ENCODE data around the gene CYP4F8. TPM values are rescaled to one million over a fixed set of nuclear protein-coding genes. Genes with fewer than 3 reads are reported as not detected.
"Not testable (repeated sequence)": the region's sequence is repeated elsewhere in the genome, so short reads cannot be mapped to it uniquely, and the experiment has no call there.

CYP4F8 gene
- total and polyA plus RNA-seq, 2 donors (not counting 1 experiment from before 2014, with no cell fraction given) = not detected

DNA sequence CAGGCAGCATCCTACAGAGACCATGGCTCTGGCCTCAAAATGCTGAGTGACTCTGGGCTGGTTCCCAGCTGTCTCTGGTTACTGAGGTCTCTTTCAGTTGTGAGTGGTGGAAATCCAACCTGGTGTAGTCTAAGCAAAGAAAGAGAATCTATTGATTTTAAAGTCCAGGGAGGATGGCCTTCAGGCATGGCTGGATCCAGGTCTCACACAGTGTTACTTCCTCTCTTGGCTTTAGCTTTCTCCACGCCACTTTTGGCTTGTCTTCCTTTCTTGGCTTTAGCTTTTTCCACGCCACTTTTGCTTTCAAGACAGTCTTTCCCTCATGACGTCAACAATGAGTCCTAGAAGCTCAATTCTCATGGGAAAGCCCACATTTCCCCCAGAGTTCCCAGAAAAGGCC lies 29.8 kb downstream of the CYP4F8 start:
- no peak overlapping the region for H3K27ac Mint-ChIP-seq
- Histone ChIP-seq H2AFZ (ENCODE audit: insufficient read depth, low read depth, low read length, poor library complexity, severe bottlenecking) (no peak overlapping the region), H4K20me1 (ENCODE audit: control insufficient read depth, insufficient read depth, low read length, poor library complexity, severe bottlenecking) (no peaks in the 10 kb centered on the region), H3K36me3 (replicated peaks in 1 of 2; ENCODE audit: control extremely low read depth in 1 of 2, control insufficient read depth in 1 of 2, extremely low read depth in 1 of 2, insufficient read depth in 2 of 2, low read length in 1 of 2) (no peaks in the 10 kb centered on the region), H3K79me2 (ENCODE audit: control insufficient read depth, insufficient read depth, low read length) (no peaks in the 10 kb centered on the region), H3K4me2 (replicated peaks; ENCODE audit: low read depth, low read length, poor library complexity, severe bottlenecking) (no peak overlapping the region), H3K4me1 (ENCODE audit: control insufficient read depth in 2 of 2, insufficient read depth in 2 of 2, low read length in 2 of 2) (peaks cover 3 to 16% of the 10 kb centered on the region in 2 donors), H3K4me3 (ENCODE audit: control extremely low read depth in 1 of 5, extremely low read depth in 1 of 5, insufficient read depth in 1 of 5, low read depth in 2 of 5, low read length in 4 of 5) (no peak overlapping the region), H3K27me3 (replicated peaks in 1 of 4; ENCODE audit: control extremely low read depth in 1 of 4, control insufficient read depth in 3 of 4, insufficient read depth in 4 of 4, low read length in 3 of 4) (peaks cover 0 to 19% (median 0%) of the 10 kb centered on the region in 4 experiments), H3K9ac (ENCODE audit: low read length) (no peak overlapping the region), H3K9me3 (ENCODE audit: control extremely low read depth in 1 of 3, control insufficient read depth in 2 of 3, insufficient read depth in 1 of 3, low read length in 2 of 3) (peaks cover 0 to 14% (median 0%) of the 10 kb centered on the region in 3 donors), H3K27ac (ENCODE audit: low read length in 2 of 2) (no peak overlapping the region)
- H3K4me3 Mint-ChIP-seq = no peak overlapping the region
- peaks cover 19% of the 10 kb centered on the region for H3K27me3 Mint-ChIP-seq
- ChIA-PET CTCF (interaction anchor here (0.7 kb wide), 1 partner anchor 13 kb away, joined by 3 read pairs; no protein-coding TSS in a partner anchor), POLR2A (no interaction called here)
- no peak for ATAC-seq (ENCODE audit: low read depth)
- TF ChIP-seq, protein P1, sequence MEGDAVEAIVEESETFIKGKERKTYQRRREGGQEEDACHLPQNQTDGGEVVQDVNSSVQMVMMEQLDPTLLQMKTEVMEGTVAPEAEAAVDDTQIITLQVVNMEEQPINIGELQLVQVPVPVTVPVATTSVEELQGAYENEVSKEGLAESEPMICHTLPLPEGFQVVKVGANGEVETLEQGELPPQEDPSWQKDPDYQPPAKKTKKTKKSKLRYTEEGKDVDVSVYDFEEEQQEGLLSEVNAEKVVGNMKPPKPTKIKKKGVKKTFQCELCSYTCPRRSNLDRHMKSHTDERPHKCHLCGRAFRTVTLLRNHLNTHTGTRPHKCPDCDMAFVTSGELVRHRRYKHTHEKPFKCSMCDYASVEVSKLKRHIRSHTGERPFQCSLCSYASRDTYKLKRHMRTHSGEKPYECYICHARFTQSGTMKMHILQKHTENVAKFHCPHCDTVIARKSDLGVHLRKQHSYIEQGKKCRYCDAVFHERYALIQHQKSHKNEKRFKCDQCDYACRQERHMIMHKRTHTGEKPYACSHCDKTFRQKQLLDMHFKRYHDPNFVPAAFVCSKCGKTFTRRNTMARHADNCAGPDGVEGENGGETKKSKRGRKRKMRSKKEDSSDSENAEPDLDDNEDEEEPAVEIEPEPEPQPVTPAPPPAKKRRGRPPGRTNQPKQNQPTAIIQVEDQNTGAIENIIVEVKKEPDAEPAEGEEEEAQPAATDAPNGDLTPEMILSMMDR (IDR thresholded peaks at IDR 0.05) = no peak
- TF ChIP-seq EZH2 (IDR thresholded peaks at IDR 0.05; ENCODE audit: borderline replicate concordance, insufficient read depth, low read depth, low read length, poor library complexity, severe bottlenecking) = no peak
- DNase-seq = no peak
- H3K4me1 Mint-ChIP-seq = peaks cover 5% of the 10 kb centered on the region
- whole genome bisulfite sequencing (ENCODE audit: insufficient coverage) = 64% methylated on average over 3 of the region's 3 CpGs
- intact Hi-C loops (cut with micrococcal nuclease) = no loop called here
- no peaks in the 10 kb centered on the region for H3K9me3 Mint-ChIP-seq (ENCODE audit: insufficient read depth)

DNA sequence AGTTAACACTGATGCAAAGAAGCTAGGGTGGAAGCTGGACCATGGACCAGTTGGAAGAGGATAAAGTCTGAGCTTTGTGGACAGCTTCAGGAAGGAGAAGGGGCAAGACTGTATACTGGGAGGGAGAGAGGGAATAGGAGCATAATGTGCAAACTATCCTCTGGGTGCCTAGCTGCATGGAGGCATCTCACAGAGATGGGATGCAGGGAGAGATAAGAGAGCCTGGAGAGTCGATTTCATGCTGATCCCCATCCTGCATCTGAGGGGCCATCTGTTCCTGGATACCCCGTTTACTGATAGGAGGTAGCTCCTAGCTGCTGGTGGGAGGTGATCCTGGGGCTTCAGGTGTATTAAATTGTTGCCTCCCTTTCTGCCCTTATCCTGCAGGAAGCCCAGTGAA lies 34.5 kb downstream of the CYP4F8 start:
- H4K20me1 ChIP-seq (ENCODE audit: control insufficient read depth, insufficient read depth, low read length, poor library complexity, severe bottlenecking) = no peaks in the 10 kb centered on the region
- intact Hi-C loops (cut with micrococcal nuclease) = no loop called here
- Mint-ChIP-seq H3K4me3 (no peak overlapping the region), H3K4me1 (no peaks in the 10 kb centered on the region), H3K27me3 (peaks cover 31% of the 10 kb centered on the region), H3K9me3 (ENCODE audit: insufficient read depth) (no peaks in the 10 kb centered on the region), H3K27ac (no peak overlapping the region)
- no CpG with 5 or more reads among the region's 2 CpGs for WGBS (ENCODE audit: insufficient coverage)
- no peak overlapping the region for H3K4me3 ChIP-seq (ENCODE audit: control extremely low read depth in 1 of 5, extremely low read depth in 1 of 5, insufficient read depth in 1 of 5, low read depth in 2 of 5, low read length in 4 of 5)
- H3K9me3 ChIP-seq (ENCODE audit: control extremely low read depth in 1 of 3, control insufficient read depth in 2 of 3, insufficient read depth in 1 of 3, low read length in 2 of 3) = peaks cover 0 to 6% (median 0%) of the 10 kb centered on the region in 3 donors
- peaks cover 0 to 17% (median 0%) of the 10 kb centered on the region in 4 experiments for H3K27me3 ChIP-seq (replicated peaks in 1 of 4; ENCODE audit: control extremely low read depth in 1 of 4, control insufficient read depth in 3 of 4, insufficient read depth in 4 of 4, low read length in 3 of 4)
- H3K79me2 ChIP-seq (ENCODE audit: control insufficient read depth, insufficient read depth, low read length) = no peaks in the 10 kb centered on the region
- no peak overlapping the region for H2AFZ ChIP-seq (ENCODE audit: insufficient read depth, low read depth, low read length, poor library complexity, severe bottlenecking)
- POLR2A ChIA-PET = no interaction called here
- H3K4me1 ChIP-seq (ENCODE audit: control insufficient read depth in 2 of 2, insufficient read depth in 2 of 2, low read length in 2 of 2) = no peaks in the 10 kb centered on the region
- DNase-seq = no peak
- no peaks in the 10 kb centered on the region for H3K36me3 ChIP-seq (replicated peaks in 1 of 2; ENCODE audit: control extremely low read depth in 1 of 2, control insufficient read depth in 1 of 2, extremely low read depth in 1 of 2, insufficient read depth in 2 of 2, low read length in 1 of 2)
- H3K27ac ChIP-seq (ENCODE audit: low read length in 2 of 2) = no peak overlapping the region
- no peak for ATAC-seq (ENCODE audit: low read depth)
- no peak for TF ChIP-seq EZH2 (IDR thresholded peaks at IDR 0.05; ENCODE audit: borderline replicate concordance, insufficient read depth, low read depth, low read length, poor library complexity, severe bottlenecking)
- TF ChIP-seq, protein P1 (IDR thresholded peaks at IDR 0.05) = no peak
- CTCF ChIA-PET = no interaction called here
- H3K9ac ChIP-seq (ENCODE audit: low read length) = no peak overlapping the region
- no peak overlapping the region for H3K4me2 ChIP-seq (replicated peaks; ENCODE audit: low read depth, low read length, poor library complexity, severe bottlenecking)

DNA sequence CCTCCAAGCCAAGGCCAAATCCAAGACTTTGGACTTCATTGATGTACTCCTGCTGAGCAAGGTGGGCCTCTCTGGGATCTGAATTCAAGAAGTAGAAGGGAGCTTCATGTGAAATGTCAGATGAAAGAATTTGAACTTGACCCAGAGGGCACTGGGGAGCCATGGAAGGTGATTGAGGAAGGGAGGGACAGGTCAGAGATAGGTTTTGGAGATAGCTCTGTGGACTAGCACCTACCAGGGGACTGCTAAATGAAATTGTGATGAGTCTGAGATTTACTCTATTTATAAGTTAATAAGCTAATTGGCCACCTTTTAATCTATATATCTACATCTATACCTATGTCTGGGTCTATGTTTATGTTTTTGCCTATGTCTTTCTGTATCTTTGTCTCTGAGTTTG lies 35.1 kb downstream of the CYP4F8 start:
- H3K9ac ChIP-seq (ENCODE audit: low read length); ATAC-seq (ENCODE audit: low read depth); H3K4me2 ChIP-seq (replicated peaks; ENCODE audit: low read depth, low read length, poor library complexity, severe bottlenecking); H3K4me1 ChIP-seq (ENCODE audit: control insufficient read depth in 2 of 2, insufficient read depth in 2 of 2, low read length in 2 of 2); H4K20me1 ChIP-seq (ENCODE audit: control insufficient read depth, insufficient read depth, low read length, poor library complexity, severe bottlenecking); H3K79me2 ChIP-seq (ENCODE audit: control insufficient read depth, insufficient read depth, low read length); H3K4me1 Mint-ChIP-seq; H3K36me3 ChIP-seq (replicated peaks in 1 of 2; ENCODE audit: control extremely low read depth in 1 of 2, control insufficient read depth in 1 of 2, extremely low read depth in 1 of 2, insufficient read depth in 2 of 2, low read length in 1 of 2); DNase-seq; H3K9me3 ChIP-seq (ENCODE audit: control extremely low read depth in 1 of 3, control insufficient read depth in 2 of 3, insufficient read depth in 1 of 3, low read length in 2 of 3); CTCF ChIA-PET; H3K27ac ChIP-seq (ENCODE audit: low read length in 2 of 2); H3K4me3 Mint-ChIP-seq; H3K4me3 ChIP-seq (ENCODE audit: control extremely low read depth in 1 of 5, extremely low read depth in 1 of 5, insufficient read depth in 1 of 5, low read depth in 2 of 5, low read length in 4 of 5); H3K9me3 Mint-ChIP-seq (ENCODE audit: insufficient read depth); H2AFZ ChIP-seq (ENCODE audit: insufficient read depth, low read depth, low read length, poor library complexity, severe bottlenecking); H3K27ac Mint-ChIP-seq; intact Hi-C loops (cut with micrococcal nuclease); POLR2A ChIA-PET: not testable (repeated sequence)
- H3K27me3 ChIP-seq (replicated peaks in 1 of 4; ENCODE audit: control extremely low read depth in 1 of 4, control insufficient read depth in 3 of 4, insufficient read depth in 4 of 4, low read length in 3 of 4) = peaks cover 0 to 17% (median under 1%) of the 10 kb centered on the region in 4 experiments
- H3K27me3 Mint-ChIP-seq = peaks cover 33% of the 10 kb centered on the region

Data from B cell (primary cell).